OCI-LY1 (cell line): ENCODE results near the gene B3GNT5.

ENCODE experiments used
- H2AFZ ChIP-seq: fragments of 200-600 bp; sonication (generic), shearing (Covaris generic); 2 replicates; pipeline ENCODE4 v1.6.0; 2014; ENCODE audit warnings: antibody characterized with exemption, mild to moderate bottlenecking, low read length
- H3F3A ChIP-seq: fragments of 200-600 bp; sonication (generic), shearing (Covaris generic); 2 replicates; pipeline ENCODE4 v1.6.0; 2014; ENCODE audit warnings: mild to moderate bottlenecking, antibody characterized with exemption, low read length, moderate library complexity; ENCODE audit not compliant: insufficient read depth
- H3K27ac ChIP-seq: fragments of 200-600 bp; sonication (generic); 2 replicates; pipeline ENCODE4 v1.5.1; 2014; ENCODE audit warnings: low read length, mixed run types, mild to moderate bottlenecking, low read depth; ENCODE audit not compliant: poor library complexity, severe bottlenecking
- H3K27me3 ChIP-seq: fragments of 200-600 bp; sonication (generic); 2 replicates; pipeline ENCODE4 v1.6.0; 2014; ENCODE audit warnings: antibody characterized with exemption, mild to moderate bottlenecking, low read length, moderate library complexity; ENCODE audit not compliant: insufficient read depth
- H3K36me3 ChIP-seq: fragments of 200-600 bp; sonication (generic); 2 replicates; pipeline ENCODE4 v1.6.1; 2014; ENCODE audit warnings: mild to moderate bottlenecking, antibody characterized with exemption, low read length, moderate library complexity, mixed read lengths; ENCODE audit not compliant: insufficient read depth
- H3K4me1 ChIP-seq: fragments of 200-600 bp; sonication (generic); 2 replicates; pipeline ENCODE4 v1.5.1; 2014; ENCODE audit warnings: mild to moderate bottlenecking, low read length, moderate library complexity; ENCODE audit not compliant: insufficient read depth, severe bottlenecking
- H3K4me2 ChIP-seq: fragments of 200-600 bp; sonication (generic), shearing (Covaris generic); 2 replicates; pipeline ENCODE4 v1.6.1; 2014; ENCODE audit warnings: low read length
- H3K4me3 ChIP-seq: fragments of 200-600 bp; sonication (generic); 2 replicates; pipeline ENCODE4 v1.5.1; 2014; ENCODE audit warnings: low read length, low read depth, mild to moderate bottlenecking, mixed read lengths; ENCODE audit not compliant: poor library complexity, severe bottlenecking
- H3K79me2 ChIP-seq: fragments of 200-600 bp; shearing (Covaris generic); 2 replicates; pipeline ENCODE4 v1.6.1; 2016; ENCODE audit warnings: mixed run types, low read length, mixed read lengths; ENCODE audit not compliant: insufficient read depth
- H3K9ac ChIP-seq: fragments of 200-600 bp; sonication (generic), shearing (Covaris generic); 2 replicates; pipeline ENCODE4 v1.6.1; 2014; ENCODE audit warnings: mild to moderate bottlenecking, low read length, mixed read lengths
- H3K9me2 ChIP-seq: fragments of 200-600 bp; sonication (generic), shearing (Covaris generic); 2 replicates; pipeline ENCODE4 v1.6.1; 2014; ENCODE audit warnings: low read depth, mild to moderate bottlenecking, low read length, mixed read lengths
- H3K9me3 ChIP-seq: fragments of 200-600 bp; shearing (Covaris generic); 2 replicates; pipeline ENCODE4 v1.6.1; 2014; ENCODE audit warnings: low read length, mixed read lengths
- H4K20me1 ChIP-seq: fragments of 200-600 bp; sonication (generic), shearing (Covaris generic); 2 replicates; pipeline ENCODE4 v1.6.0; 2016; ENCODE audit warnings: mild to moderate bottlenecking, low read length; ENCODE audit not compliant: insufficient read depth
- CTCF ChIP-seq: fragments of 200-600 bp; sonication (generic), shearing (Covaris generic); IDR thresholded peaks from 2 replicates; pipeline ENCODE4 v1.5.1; 2017; ENCODE audit warnings: mild to moderate bottlenecking, antibody characterized with exemption, low read length, moderate library complexity, mixed read lengths
- EZH2 ChIP-seq: fragments of 200-600 bp; sonication (generic), shearing (Covaris generic); IDR thresholded peaks from 2 replicates; pipeline ENCODE4 v1.8.0; 2017; ENCODE audit warnings: borderline replicate concordance, mixed run types, mild to moderate bottlenecking, antibody characterized with exemption, low read length, moderate library complexity, mixed read lengths

Gene B3GNT5

GRCh38 chr3:183318877-183319276, 65.8 kb downstream of the B3GNT5 start:
- H3K4me1 ChIP-seq, result no peaks in the 10 kb centered on the region
- no peak overlapping the region for H3K4me3 ChIP-seq
- H3K27me3 ChIP-seq, result no peaks in the 10 kb centered on the region
- no peak for TF ChIP-seq EZH2
- TF ChIP-seq CTCF, result no peak
- no peak overlapping the region for H2AFZ ChIP-seq
- no peak overlapping the region for H3K27ac ChIP-seq
- H3K36me3 ChIP-seq, result no peaks in the 10 kb centered on the region
- H3K9me2 ChIP-seq, result no peaks in the 10 kb centered on the region
- no peaks in the 10 kb centered on the region for H3F3A ChIP-seq
- no peaks in the 10 kb centered on the region for H4K20me1 ChIP-seq
- no peaks in the 10 kb centered on the region for H3K9me3 ChIP-seq
- no peaks in the 10 kb centered on the region for H3K79me2 ChIP-seq
- H3K9ac ChIP-seq, result no peak overlapping the region
- H3K4me2 ChIP-seq, result no peak overlapping the region

GRCh38 chr3:183319371-183319770, 66.3 kb downstream of the B3GNT5 start:
- Histone ChIP-seq H4K20me1 (no peaks in the 10 kb centered on the region), H3F3A (no peaks in the 10 kb centered on the region), H3K4me3 (no peak overlapping the region), H3K4me1 (no peaks in the 10 kb centered on the region), H3K4me2 (no peak overlapping the region), H3K36me3 (no peaks in the 10 kb centered on the region), H3K9me2 (no peaks in the 10 kb centered on the region), H3K9ac (no peak overlapping the region), H3K9me3 (no peaks in the 10 kb centered on the region), H3K79me2 (no peaks in the 10 kb centered on the region), H3K27ac (no peak overlapping the region), H2AFZ (no peak overlapping the region), H3K27me3 (no peaks in the 10 kb centered on the region)
- TF ChIP-seq EZH2 (no peak), CTCF (no peak)
